VCaP (cell line): ENCODE results near the gene ADSL.

Experiments
- H3K27ac ChIP-seq: fragments of 450-650 bp; 2 replicates; pipeline ENCODE4 v1.5.1; 2017
- CTCF ChIP-seq: fragments of 450-650 bp; conservative IDR thresholded peaks from 2 replicates; pipeline ENCODE4 v1.5.1; 2017; ENCODE audit warnings: mild to moderate bottlenecking, moderate library complexity

Gene ADSL

DNA sequence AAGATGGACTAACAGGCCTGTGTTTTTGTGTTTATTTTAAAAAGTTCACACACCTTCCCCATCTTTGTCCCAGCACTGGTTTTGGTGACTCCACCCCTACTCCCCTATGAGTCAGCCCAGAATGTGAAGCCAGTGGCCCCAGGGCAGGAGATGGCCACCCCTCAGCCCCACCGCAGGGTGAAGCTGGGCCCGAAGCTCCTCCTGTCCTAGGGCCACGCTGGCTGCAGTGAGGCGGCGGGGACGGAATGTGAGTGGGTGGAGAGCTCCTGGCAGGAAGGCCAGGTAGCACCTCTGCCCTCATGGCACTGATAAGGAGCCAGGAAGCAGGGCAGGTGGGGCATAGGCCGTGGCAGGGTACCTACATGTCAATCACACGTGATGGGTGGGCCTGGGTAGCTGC, 64.0 kb downstream of the ADSL start:
- no peak for TF ChIP-seq CTCF
- H3K27ac ChIP-seq, result no peak overlapping the region

DNA sequence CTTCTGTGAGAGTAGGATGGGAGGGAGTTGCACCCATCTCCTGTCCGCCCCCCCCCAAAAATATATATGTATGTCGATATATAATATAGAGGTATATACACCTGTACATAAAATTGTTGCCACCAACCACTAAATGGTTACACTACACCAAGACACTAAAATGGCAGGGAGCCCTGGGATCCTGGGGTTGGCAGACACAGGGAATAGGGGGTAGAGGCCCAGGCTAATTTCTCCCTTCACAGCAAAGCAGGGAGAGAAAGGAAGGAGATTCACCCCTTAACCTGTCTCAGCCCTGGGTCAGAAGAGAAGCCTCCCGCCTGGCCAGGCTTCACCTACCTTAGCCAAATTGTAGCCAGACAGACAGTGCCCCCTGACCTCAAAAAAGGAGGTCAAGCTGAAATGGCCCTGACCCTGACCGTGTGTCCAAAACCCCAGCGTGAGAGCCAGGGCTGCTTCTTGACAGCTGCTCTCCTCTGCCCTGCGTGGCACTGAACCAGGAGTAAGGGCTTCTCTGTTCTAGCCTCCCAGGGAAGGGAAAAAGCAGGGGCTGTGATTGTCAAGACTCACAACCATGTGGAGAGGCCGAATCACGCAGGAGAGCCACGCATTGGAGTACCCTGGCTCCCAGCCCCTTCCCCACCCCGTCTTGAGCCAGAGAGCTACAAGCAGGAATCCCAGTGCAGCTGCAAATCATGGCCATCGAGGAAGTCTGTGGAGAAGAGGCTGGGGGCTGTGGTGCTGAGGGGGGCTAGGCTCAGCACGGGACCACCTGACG, 64.6 kb downstream of the ADSL start:
- TF ChIP-seq CTCF, result no peak
- no peak overlapping the region for H3K27ac ChIP-seq

DNA sequence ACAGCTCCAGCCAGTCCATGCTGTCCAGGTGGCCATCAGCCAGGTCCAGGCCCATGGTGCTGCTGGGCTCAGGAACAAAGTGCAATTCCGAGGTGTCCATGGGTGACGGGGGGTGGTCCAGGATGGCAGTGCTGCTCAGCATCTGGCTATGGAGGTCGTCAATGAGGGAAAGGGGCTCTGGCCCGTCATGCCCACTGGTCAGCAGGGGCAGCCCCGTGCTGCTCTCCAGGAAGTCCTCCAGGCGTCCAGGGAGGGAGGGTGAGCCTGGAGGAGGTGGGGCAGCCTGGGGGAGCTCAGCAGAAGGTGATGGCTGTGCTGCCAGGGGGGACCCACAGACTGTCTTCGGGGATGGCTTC, 65.2 kb downstream of the ADSL start:
- H3K27ac ChIP-seq, result no peak overlapping the region
- no peak for TF ChIP-seq CTCF

DNA sequence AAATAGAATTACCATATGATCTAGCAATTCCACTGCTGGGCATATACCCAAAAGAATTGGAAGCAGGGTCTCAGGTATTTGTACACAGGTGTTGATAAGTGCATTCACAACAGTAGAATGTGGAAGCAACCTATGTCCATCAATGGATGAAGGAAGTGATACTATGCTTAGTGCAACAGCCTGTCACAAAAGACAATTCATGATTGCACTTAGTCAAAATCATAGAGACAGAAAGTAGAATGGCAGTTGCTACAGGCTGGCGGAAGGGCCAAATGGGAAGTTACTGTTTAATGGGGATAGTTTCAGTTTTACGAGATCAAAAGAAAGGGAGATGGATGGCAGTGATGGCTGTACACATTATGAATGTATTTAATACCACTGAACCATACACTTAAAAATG, 66.1 kb downstream of the ADSL start:
- TF ChIP-seq CTCF, result no peak
- no peak overlapping the region for H3K27ac ChIP-seq

- TF ChIP-seq CTCF, result no peak
- no peak overlapping the region for H3K27ac ChIP-seq
These were observed 67.6 kb downstream of the ADSL start for GRCh38 chr22:40413873-40414272.

GRCh38 chr22:40414311-40414710, 68.0 kb downstream of the ADSL start:
- no peak for TF ChIP-seq CTCF
- no peak overlapping the region for H3K27ac ChIP-seq

DNA sequence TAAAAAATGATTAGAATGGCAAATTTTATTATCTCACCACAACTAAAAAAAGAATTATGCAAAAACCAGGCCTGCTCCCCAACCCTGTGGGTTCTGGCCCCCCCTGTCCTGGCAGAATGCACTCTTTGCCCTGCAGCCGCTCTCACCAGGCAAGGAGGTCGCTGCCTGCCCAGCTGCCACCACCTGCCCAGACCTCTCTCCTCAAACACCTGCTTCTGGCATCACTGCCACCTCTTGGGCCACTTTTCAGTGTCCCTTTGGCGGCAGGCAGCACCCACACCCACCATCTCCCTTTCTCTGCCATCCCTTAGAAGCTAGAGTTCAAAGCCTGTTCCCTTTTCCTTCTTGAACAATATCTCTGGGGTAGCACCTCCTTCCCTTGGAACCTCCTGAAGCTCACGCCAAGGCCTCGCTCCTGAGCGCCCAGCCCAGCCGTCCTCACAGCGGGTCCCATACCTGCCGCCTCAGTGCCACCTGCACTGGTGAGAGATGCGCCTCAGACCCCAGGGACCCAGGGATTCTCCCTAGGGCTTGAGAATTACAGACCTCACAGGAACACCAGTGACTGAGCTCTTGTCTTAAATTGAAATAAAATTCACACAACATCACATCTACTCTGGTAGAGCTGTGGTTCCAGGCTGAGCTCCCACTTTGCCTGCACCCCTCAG, 68.7 kb downstream of the ADSL start:
- H3K27ac ChIP-seq, result no peak overlapping the region
- no peak for TF ChIP-seq CTCF
